Tibial nerve (tissue), 3 donors: ENCODE measurements around the gene METTL15.

Experiments
- POLR2A ChIP-seq, 2 donors: fragments of 450-650 bp; IDR thresholded peaks; one replicate each; pipeline ENCODE4 v1.6.1; 2017; ENCODE audit warnings: antibody characterized with exemption in 2 of 2, mild to moderate bottlenecking in 2 of 2, moderate library complexity in 2 of 2
- TF ChIP-seq, protein P1 (sequence below), 5 experiments: fragments of 200-600 bp in 3 of 5; fragments of 450-650 bp in 2 of 5; sonication (generic) in 3 of 5; IDR thresholded peaks; one replicate each; pipeline ENCODE4 v1.5.1; 2016 to 2019; ENCODE audit warnings: antibody characterized with exemption in 5 of 5, mild to moderate bottlenecking in 3 of 5, moderate library complexity in 2 of 5

DNA sequence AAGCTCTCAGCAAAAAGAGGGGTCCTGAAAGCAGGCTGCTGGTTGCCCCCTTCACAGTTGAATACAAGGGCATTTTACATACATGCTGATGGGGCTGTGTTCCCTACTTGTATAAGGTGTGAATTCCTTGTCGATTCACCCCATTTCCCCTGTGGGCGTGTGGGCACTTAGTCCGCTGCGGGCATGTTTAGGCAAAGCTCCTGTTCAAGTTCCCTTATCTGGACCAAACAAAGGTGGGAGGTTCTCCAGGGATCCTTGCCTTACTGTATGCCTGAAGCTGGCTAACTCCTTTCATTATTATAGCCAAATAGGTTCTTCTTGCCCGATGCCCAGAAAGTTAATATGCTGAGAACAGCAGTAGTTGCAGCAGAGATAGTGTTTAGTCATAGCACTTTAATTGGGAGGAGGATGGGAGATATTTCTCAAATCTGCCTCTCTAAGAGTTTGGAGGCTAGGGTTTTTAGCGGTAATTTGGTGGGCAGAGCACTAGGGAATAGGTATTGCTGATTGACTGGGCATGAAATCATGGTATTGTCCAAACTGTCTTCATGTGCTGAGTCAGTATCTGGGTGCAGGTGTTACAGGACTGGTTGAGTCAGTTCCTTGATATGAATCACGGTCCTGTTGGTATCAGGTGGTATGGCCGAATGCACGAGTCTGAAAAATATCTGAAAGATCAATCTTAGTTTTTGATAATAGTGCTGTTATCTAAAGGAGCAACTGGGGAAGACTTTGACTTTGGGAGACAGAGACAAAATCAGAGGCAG, 32.7 kb downstream of the METTL15 start:
- TF ChIP-seq, protein P1, sequence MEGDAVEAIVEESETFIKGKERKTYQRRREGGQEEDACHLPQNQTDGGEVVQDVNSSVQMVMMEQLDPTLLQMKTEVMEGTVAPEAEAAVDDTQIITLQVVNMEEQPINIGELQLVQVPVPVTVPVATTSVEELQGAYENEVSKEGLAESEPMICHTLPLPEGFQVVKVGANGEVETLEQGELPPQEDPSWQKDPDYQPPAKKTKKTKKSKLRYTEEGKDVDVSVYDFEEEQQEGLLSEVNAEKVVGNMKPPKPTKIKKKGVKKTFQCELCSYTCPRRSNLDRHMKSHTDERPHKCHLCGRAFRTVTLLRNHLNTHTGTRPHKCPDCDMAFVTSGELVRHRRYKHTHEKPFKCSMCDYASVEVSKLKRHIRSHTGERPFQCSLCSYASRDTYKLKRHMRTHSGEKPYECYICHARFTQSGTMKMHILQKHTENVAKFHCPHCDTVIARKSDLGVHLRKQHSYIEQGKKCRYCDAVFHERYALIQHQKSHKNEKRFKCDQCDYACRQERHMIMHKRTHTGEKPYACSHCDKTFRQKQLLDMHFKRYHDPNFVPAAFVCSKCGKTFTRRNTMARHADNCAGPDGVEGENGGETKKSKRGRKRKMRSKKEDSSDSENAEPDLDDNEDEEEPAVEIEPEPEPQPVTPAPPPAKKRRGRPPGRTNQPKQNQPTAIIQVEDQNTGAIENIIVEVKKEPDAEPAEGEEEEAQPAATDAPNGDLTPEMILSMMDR (IDR thresholded peaks at IDR 0.05): no peak
- no peak for TF ChIP-seq POLR2A (IDR thresholded peaks at IDR 0.05)
